HepG2 (cell line): ENCODE data around the gene RERG.
"Not testable (repeated sequence)": the region's sequence is repeated elsewhere in the genome, so short reads cannot be mapped to it uniquely, and the experiment has no call there.

ENCODE experiments used
- BRD4 ChIP-seq: sonication (generic); formaldehyde crosslinking; IDR thresholded peaks from 2 replicates; pipeline ENCODE4 v1.4.0; 2020; ENCODE audit warnings: missing genetic modification reagents
- FOXK2 ChIP-seq: fragments of 450-650 bp; IDR thresholded peaks from 2 replicates; pipeline ENCODE4 v1.6.1; 2016
- POLR2A ChIP-seq, 2 experiments: IDR thresholded peaks; 2 replicates each; pipeline ENCODE4 v1.6.1; 2011; ENCODE audit warnings: low read depth in 2 of 2, low read length in 2 of 2, mild to moderate bottlenecking in 1 of 2, moderate library complexity in 1 of 2; ENCODE audit not compliant: insufficient read depth in 1 of 2
- POLR2AphosphoS5 ChIP-seq: IDR thresholded peaks from 2 replicates; pipeline ENCODE4 v1.6.1; 2012; ENCODE audit warnings: low read depth, low read length
- XBP1 ChIP-seq: sonication (generic); formaldehyde crosslinking; IDR thresholded peaks from 2 replicates; pipeline ENCODE4 v1.5.0; 2020; ENCODE audit warnings: missing genetic modification reagents
- ZFP41 ChIP-seq: sonication (generic); formaldehyde crosslinking; IDR thresholded peaks from 2 replicates; pipeline ENCODE4 v1.4.0; 2020; ENCODE audit warnings: mild to moderate bottlenecking, missing genetic modification reagents, borderline replicate concordance
- TF ChIP-seq, protein P1 (sequence below): sonication (generic); formaldehyde crosslinking; IDR thresholded peaks from 2 replicates; pipeline ENCODE4 v1.4.0; 2020; ENCODE audit warnings: mild to moderate bottlenecking, missing genetic modification reagents
- TF ChIP-seq, protein P2 (sequence below), 2 experiments: IDR thresholded peaks; 2 replicates each; pipeline ENCODE4 v1.6.1; 2011 to 2012; ENCODE audit warnings: low read length in 2 of 2, borderline replicate concordance in 1 of 2, low read depth in 1 of 2, mild to moderate bottlenecking in 1 of 2, moderate library complexity in 1 of 2

DNA sequence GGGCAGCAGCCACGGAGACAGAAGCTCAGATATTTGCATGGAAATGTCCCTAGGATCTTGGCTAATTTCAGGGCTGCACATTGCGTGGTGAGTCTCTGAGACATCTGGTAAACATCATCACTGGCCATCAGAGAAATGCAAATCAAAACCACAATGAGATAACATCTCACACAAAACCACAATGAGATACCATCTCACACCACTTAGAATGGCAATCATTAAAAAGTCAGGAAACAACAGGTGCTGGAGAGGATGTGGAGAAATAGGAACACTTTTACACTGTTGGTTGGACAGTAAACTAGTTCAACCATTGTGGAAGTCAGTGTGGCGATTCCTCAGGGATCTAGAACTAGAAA lies 4.6 kb upstream of the RERG start:
- not testable (repeated sequence) for TF ChIP-seq ZFP41; FOXK2; POLR2AphosphoS5; XBP1 (CRISPR knock-in tag); POLR2A (IDR thresholded peaks at IDR 0.05; ENCODE audit: insufficient read depth in 1 of 2, low read depth in 2 of 2, low read length in 2 of 2); BRD4 (CRISPR knock-in tag)
- TF ChIP-seq, protein P1, sequence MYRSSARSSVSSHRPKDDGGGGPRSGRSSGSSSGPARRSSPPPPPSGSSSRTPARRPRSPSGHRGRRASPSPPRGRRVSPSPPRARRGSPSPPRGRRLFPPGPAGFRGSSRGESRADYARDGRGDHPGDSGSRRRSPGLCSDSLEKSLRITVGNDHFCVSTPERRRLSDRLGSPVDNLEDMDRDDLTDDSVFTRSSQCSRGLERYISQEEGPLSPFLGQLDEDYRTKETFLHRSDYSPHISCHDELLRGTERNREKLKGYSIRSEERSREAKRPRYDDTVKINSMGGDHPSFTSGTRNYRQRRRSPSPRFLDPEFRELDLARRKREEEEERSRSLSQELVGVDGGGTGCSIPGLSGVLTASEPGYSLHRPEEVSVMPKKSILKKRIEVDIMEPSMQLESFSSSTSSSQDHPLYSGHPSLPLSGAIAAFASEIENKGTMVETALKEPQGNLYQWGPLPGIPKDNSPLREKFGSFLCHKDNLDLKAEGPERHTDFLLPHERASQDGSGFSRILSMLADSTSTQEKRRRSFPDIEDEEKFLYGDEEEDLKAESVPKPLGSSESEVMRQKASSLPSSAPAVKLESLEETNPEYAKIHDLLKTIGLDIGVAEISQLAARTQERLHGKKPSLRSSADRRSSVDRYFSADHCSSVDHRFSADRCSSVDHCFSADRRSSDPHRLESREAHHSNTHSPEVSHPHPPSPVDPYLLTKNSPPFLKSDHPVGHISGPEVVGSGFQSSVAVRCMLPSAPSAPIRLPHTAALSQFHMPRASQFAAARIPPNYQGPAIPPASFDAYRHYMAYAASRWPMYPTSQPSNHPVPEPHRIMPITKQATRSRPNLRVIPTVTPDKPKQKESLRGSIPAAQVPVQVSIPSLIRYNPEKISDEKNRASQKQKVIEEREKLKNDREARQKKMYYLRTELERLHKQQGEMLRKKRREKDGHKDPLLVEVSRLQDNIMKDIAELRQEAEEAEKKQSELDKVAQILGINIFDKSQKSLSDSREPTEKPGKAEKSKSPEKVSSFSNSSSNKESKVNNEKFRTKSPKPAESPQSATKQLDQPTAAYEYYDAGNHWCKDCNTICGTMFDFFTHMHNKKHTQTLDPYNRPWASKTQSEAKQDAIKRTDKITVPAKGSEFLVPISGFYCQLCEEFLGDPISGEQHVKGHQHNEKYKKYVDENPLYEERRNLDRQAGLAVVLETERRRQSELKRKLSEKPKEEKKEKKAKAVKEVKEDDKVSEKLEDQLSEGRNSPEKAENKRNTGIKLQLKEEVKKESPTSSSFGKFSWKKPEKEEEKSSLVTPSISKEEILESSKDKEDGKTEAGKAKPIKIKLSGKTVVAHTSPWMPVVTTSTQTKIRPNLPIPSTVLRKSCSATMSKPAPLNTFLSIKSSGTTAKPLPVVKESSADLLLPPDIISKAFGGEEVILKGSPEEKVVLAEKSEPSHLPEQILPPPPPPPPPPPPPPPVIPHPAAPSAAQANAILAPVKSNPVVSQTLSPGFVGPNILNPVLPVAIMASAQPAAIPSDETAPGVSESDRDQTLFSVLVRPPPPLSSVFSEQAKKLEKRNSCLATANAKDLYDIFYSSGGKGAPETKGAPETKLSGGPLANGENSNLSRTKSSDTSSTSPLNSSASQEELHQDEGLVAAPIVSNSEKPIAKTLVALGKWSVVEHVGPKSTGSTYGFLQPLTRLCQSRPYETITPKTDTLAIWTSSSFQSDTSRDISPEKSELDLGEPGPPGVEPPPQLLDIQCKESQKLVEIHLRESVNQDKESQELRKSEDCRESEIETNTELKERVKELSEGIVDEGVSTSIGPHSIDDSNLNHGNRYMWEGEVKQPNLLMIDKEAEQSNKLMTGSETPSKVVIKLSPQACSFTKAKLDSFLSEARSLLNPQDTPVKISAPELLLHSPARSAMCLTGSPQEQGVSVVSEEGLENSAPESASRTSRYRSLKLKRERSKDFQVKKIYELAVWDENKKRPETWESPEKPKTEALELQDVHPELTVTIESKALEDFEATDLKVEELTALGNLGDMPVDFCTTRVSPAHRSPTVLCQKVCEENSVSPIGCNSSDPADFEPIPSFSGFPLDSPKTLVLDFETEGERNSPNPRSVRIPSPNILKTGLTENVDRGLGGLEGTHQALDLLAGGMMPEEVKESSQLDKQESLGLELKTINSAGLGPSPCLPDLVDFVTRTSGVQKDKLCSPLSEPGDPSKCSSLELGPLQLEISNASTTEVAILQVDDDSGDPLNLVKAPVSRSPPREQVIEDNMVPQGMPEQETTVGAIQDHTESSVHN (CRISPR knock-in tag): not testable (repeated sequence)
- TF ChIP-seq, protein P2, sequence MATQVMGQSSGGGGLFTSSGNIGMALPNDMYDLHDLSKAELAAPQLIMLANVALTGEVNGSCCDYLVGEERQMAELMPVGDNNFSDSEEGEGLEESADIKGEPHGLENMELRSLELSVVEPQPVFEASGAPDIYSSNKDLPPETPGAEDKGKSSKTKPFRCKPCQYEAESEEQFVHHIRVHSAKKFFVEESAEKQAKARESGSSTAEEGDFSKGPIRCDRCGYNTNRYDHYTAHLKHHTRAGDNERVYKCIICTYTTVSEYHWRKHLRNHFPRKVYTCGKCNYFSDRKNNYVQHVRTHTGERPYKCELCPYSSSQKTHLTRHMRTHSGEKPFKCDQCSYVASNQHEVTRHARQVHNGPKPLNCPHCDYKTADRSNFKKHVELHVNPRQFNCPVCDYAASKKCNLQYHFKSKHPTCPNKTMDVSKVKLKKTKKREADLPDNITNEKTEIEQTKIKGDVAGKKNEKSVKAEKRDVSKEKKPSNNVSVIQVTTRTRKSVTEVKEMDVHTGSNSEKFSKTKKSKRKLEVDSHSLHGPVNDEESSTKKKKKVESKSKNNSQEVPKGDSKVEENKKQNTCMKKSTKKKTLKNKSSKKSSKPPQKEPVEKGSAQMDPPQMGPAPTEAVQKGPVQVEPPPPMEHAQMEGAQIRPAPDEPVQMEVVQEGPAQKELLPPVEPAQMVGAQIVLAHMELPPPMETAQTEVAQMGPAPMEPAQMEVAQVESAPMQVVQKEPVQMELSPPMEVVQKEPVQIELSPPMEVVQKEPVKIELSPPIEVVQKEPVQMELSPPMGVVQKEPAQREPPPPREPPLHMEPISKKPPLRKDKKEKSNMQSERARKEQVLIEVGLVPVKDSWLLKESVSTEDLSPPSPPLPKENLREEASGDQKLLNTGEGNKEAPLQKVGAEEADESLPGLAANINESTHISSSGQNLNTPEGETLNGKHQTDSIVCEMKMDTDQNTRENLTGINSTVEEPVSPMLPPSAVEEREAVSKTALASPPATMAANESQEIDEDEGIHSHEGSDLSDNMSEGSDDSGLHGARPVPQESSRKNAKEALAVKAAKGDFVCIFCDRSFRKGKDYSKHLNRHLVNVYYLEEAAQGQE (IDR thresholded peaks at IDR 0.05; ENCODE audit: borderline replicate concordance in 1 of 2, low read depth in 1 of 2, low read length in 2 of 2): not testable (repeated sequence)
